K562 (cell line): ENCODE data around the gene CORO2A. TPM values are rescaled to one million over a fixed set of nuclear protein-coding genes. Genes with fewer than 3 reads are reported as not detected.

ENCODE experiments used
- ATAC-seq: fragments of 200-7000 bp; cut with Tn5 transposase; 3 replicates; pipeline ENCODE4 v1.9.1; 2020; ENCODE audit warnings: moderate library complexity
- BruUV-seq: library from RNA; stranded (reverse); fragments of 400-500 nt; replicated peaks from 2 replicates; lab custom pipeline; 2021; lab: Mats Ljungman, UMichigan
- CTCF ChIA-PET: fragments of 300-600 bp; formaldehyde crosslinking; extraction: SDS; loops from one replicate; lab custom pipeline; 2021; ENCODE audit warnings: low intra/inter-chr PET ratio; lab: Yijun Ruan, JAX
- POLR2A ChIA-PET: fragments of 300-600, 350-650 bp; sonication (Branson Sonifier 250); formaldehyde crosslinking; extraction: SDS; loops from one replicate; lab custom pipeline; 2021; ENCODE audit warnings: antibody characterized with exemption, inconsistent platforms; lab: Yijun Ruan, JAX
- DNase-seq, 4 experiments: peaks; one replicate each; pipeline versions ENCODE4 v3.0.0 to v3.0.0-alpha.2; 2011 to 2018; ENCODE audit warnings: low spot score in 3 of 4, mixed read lengths in 3 of 4; ENCODE audit errors: extremely low read depth in 1 of 4
- FAIRE-seq: peaks from 2 replicates; lab custom pipeline; 2011; peaks lifted over from hg19 to GRCh38; lab: Jason Lieb, UNC
- H2AFZ ChIP-seq: 2 replicates; pipeline ENCODE4 v1.6.0; 2011; ENCODE audit warnings: low read depth, low read length, control low read depth, inconsistent platforms
- H3K27ac ChIP-seq: fragments of 200-600 bp; 3 replicates; pipeline ENCODE4 v1.8.0; 2011; ENCODE audit warnings: low read depth, mild to moderate bottlenecking, control low read depth, inconsistent platforms, low read length, moderate library complexity, mixed read lengths; ENCODE audit errors: extremely low read depth
- H3K27me3 ChIP-seq, 2 experiments: fragments of 300-600 bp in 1 of 2; 2 replicates in 1 of 2; 3 replicates in 1 of 2; pipeline versions ENCODE4 v1.6.0 to v1.8.0; 2011; ENCODE audit warnings: inconsistent platforms in 2 of 2, low read length in 2 of 2, mild to moderate bottlenecking in 1 of 2, mixed read lengths in 1 of 2, moderate library complexity in 1 of 2; ENCODE audit not compliant: control insufficient read depth in 2 of 2, insufficient read depth in 2 of 2
- H3K36me3 ChIP-seq: fragments of 300-600 bp; 3 replicates; pipeline ENCODE4 v1.8.0; 2011; ENCODE audit warnings: mild to moderate bottlenecking, low read length, inconsistent platforms; ENCODE audit not compliant: control insufficient read depth, insufficient read depth
- H3K4me1 ChIP-seq, 2 experiments: fragments of 200-600 bp in 1 of 2; replicated peaks in 1 of 2; 2 replicates in 1 of 2; 3 replicates in 1 of 2; pipeline versions ENCODE4 v1.5.1 to v1.8.0; 2011; ENCODE audit warnings: inconsistent platforms in 2 of 2, low read length in 2 of 2, mild to moderate bottlenecking in 1 of 2, mixed read lengths in 1 of 2, moderate library complexity in 1 of 2; ENCODE audit not compliant: control insufficient read depth in 2 of 2, insufficient read depth in 2 of 2
- H3K4me2 ChIP-seq: 2 replicates; pipeline ENCODE4 v1.6.1; 2011; ENCODE audit warnings: low read length, control low read depth, inconsistent platforms, mixed read lengths; ENCODE audit not compliant: insufficient read depth
- H3K4me3 ChIP-seq: fragments of 200-600 bp; sonication (generic), shearing (Covaris generic); 2 replicates; pipeline ENCODE4 v1.5.1; 2016; ENCODE audit warnings: control low read depth, inconsistent platforms
- H3K79me2 ChIP-seq: fragments of 200-600 bp; 3 replicates; pipeline ENCODE4 v1.8.0; 2011; ENCODE audit warnings: low read length, inconsistent platforms; ENCODE audit not compliant: control insufficient read depth, insufficient read depth
- H3K9ac ChIP-seq, 2 experiments: 2 replicates each; pipeline versions ENCODE4 v1.6.0 to v1.6.1; 2011; ENCODE audit warnings: low read depth in 2 of 2, low read length in 2 of 2, control low read depth in 1 of 2, inconsistent platforms in 1 of 2, mild to moderate bottlenecking in 1 of 2, mixed read lengths in 1 of 2; ENCODE audit not compliant: insufficient read depth in 1 of 2
- H3K9me1 ChIP-seq: one replicate; pipeline ENCODE4 v1.6.0; 2011; ENCODE audit warnings: inconsistent platforms, mild to moderate bottlenecking, low read length, moderate library complexity; ENCODE audit not compliant: control insufficient read depth, insufficient read depth
- H3K9me3 ChIP-seq: replicated peaks from 2 replicates; pipeline ENCODE4 v1.5.1; 2011; ENCODE audit warnings: low read depth, low read length, inconsistent platforms; ENCODE audit not compliant: control insufficient read depth, insufficient read depth
- H4K20me1 ChIP-seq: replicated peaks from 2 replicates; pipeline ENCODE4 v1.6.1; 2011; ENCODE audit warnings: low read length, inconsistent platforms, mixed read lengths; ENCODE audit not compliant: control insufficient read depth, insufficient read depth
- E2F4 ChIP-seq: sonication (generic); formaldehyde crosslinking; IDR thresholded peaks from 2 replicates; pipeline ENCODE4 v1.8.0; 2022; ENCODE audit warnings: mild to moderate bottlenecking, low read depth, missing genetic modification reagents
- FOXK2 ChIP-seq, 2 experiments: fragments of 450-650 bp; IDR thresholded peaks in 1 of 2; conservative IDR thresholded peaks in 1 of 2; 2 replicates each; pipeline ENCODE4 v1.6.1; 2016; ENCODE audit warnings: low read depth in 2 of 2, mild to moderate bottlenecking in 1 of 2
- GATAD2A ChIP-seq: fragments of 450-650 bp; IDR thresholded peaks from 2 replicates; pipeline ENCODE4 v1.6.1; 2017
- MEIS2 ChIP-seq: fragments of 450-650 bp; IDR thresholded peaks from 2 replicates; pipeline ENCODE4 v1.6.1; 2014; ENCODE audit warnings: mild to moderate bottlenecking; ENCODE audit not compliant: partially characterized antibody
- MITF ChIP-seq: IDR thresholded peaks from 2 replicates; pipeline ENCODE4 v1.6.1; 2014; ENCODE audit warnings: antibody characterized with exemption
- PHB2 ChIP-seq: fragments of 450-650 bp; IDR thresholded peaks from 2 replicates; pipeline ENCODE4 v1.6.1; 2017; ENCODE audit warnings: low read depth
- POLR2B ChIP-seq: fragments of 450-650 bp; IDR thresholded peaks from 2 replicates; pipeline ENCODE4 v1.6.1; 2018; ENCODE audit warnings: low read depth; ENCODE audit not compliant: partially characterized antibody
- POLR3A ChIP-seq: IDR thresholded peaks from 2 replicates; pipeline ENCODE4 v1.6.1; 2011; ENCODE audit warnings: borderline replicate concordance, mild to moderate bottlenecking, moderate library complexity; ENCODE audit not compliant: insufficient read length, insufficient read depth; ENCODE audit errors: extremely low read depth
- SRSF1 ChIP-seq: fragments of 200-400 bp; formaldehyde crosslinking; IDR thresholded peaks from 2 replicates; pipeline ENCODE4 v1.6.1; 2017; ENCODE audit warnings: mild to moderate bottlenecking, low read depth, low read length, moderate library complexity
- ZBTB2 ChIP-seq: fragments of 450-650 bp; IDR thresholded peaks from 2 replicates; pipeline ENCODE4 v1.6.1; 2016; ENCODE audit warnings: antibody characterized with exemption
- ZBTB26 ChIP-seq: fragments of 450-650 bp; formaldehyde crosslinking; IDR thresholded peaks from 2 replicates; pipeline ENCODE4 v1.4.0; 2022; ENCODE audit warnings: missing genetic modification characterization
- WGBS: fragments of 100-300 bp; shearing (Covaris generic); methylation state at CpG from one replicate; pipeline ENCODE4 v1.1.6; 2016; ENCODE audit warnings: low coverage, mixed read lengths; ENCODE audit not compliant: insufficient coverage; ENCODE audit errors: missing lambda C conversion rate; 5-methylcytosine and 5-hydroxymethylcytosine counted together
- in situ Hi-C: fragments of 300-500 bp; cut with MboI; formaldehyde crosslinking; loops from 4 replicates; pipeline ENCODE4 v1.15.0; 2018; ENCODE audit warnings: inconsistent platforms, mixed read lengths
- intact Hi-C: fragments of 100-400 bp; cut with micrococcal nuclease; formaldehyde crosslinking; loops from 2 replicates; pipeline ENCODE4 v1.14.2; 2022
- polyA plus RNA-seq, 8 experiments: library from polyadenylated mRNA; depleted of rRNA in 4 of 8; stranded (reverse) in 5 of 8; unstranded in 3 of 8; fragments of >200 nt; fragmentation: Nextera tagmentation in 2 of 8; fragmentation: Illumina TruSeq in 1 of 8; extraction: Ambion mirVana in 2 of 8; extraction: Trizol in 1 of 8; gene quantifications; 2 replicates each; pipeline versions ENCODE4 v1.2.1 to v1.2.3, GENCODE V29; 2011 to 2014; ENCODE audit warnings: inconsistent platforms in 1 of 8, missing spikeins in 1 of 8
- total RNA-seq, 7 experiments: library from RNA; depleted of rRNA in 6 of 7; stranded (reverse); fragments of >200 nt in 6 of 7; fragmentation: Illumina TruSeq in 2 of 7; extraction: Trizol in 2 of 7; gene quantifications; 2 replicates each; pipeline versions ENCODE4 v1.2.1 to v1.2.3, GENCODE V29; 2011 to 2021; ENCODE audit warnings: low replicate concordance in 1 of 7
- TF ChIP-seq, protein P1 (sequence below), 2 experiments: IDR thresholded peaks in 1 of 2; conservative IDR thresholded peaks in 1 of 2; 2 replicates each; pipeline ENCODE4 v1.6.1; 2016; ENCODE audit warnings: low read depth in 2 of 2, mild to moderate bottlenecking in 1 of 2, missing compliant biosample characterization in 1 of 2, missing genetic modification characterization in 1 of 2, moderate library complexity in 1 of 2

Gene CORO2A
- total and polyA plus RNA-seq, 9 of the 15 experiments (the other 6 are each of a cell fraction or from before 2014, with no cell fraction given): 9.5 to 26.6 (median 18.0) TPM

DNA sequence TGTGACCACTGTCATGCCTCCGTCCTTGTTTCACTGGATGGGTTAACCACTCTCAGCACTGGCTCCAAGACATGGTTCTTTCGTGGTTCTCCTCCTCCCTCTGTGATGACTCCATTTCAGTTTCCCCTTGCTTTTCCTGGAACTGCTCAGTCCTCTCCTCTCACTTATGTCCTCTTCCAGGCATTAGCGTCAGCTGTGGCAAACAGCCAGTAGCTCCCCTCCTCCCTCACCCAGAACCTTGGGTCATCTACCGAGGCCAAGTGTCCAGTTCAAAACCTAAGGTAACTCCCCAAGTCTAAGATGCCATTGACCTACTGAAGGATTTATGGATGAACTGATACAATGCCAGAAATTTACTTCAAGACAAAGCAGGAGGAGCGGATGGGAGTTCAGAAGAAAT, 9.8 kb upstream of the CORO2A start (continued):
- TF ChIP-seq MITF (no peak), GATAD2A (no peak), E2F4 (CRISPR knock-in tag) (no peak), MEIS2 (peak; percentile 29), PHB2 (no peak), SRSF1 (no peak), POLR2B (no peak)

- Histone ChIP-seq H3K27me3 (no peaks in the 10 kb centered on the region), H3K79me2 (no peaks in the 10 kb centered on the region), H3K4me1 (peaks cover 11 to 29% of the 10 kb centered on the region in 2 experiments; a peak in 4 of 5 replicates), H3K4me2 (no peak overlapping the region), H3K9me3 (no peaks in the 10 kb centered on the region), H3K4me3 (no peak overlapping the region), H3K27ac (no peak overlapping the region), H3K9me1 (no peaks in the 10 kb centered on the region), H3K36me3 (no peaks in the 10 kb centered on the region), H2AFZ (no peak overlapping the region), H4K20me1 (no peaks in the 10 kb centered on the region), H3K9ac (peak overlapping the region in 1 of 2 experiments; percentile 61; a peak in 2 of 4 replicates)
- WGBS: 91% methylated on average over 7 of the region's 7 CpGs
- ATAC-seq (no peak), DNase-seq (no peak), FAIRE-seq (no peak)
- CTCF ChIA-PET: no interaction called here
- intact Hi-C loops: loop anchor here (10.0 kb wide), 1 partner anchor 113 kb away; no protein-coding TSS in a partner anchor
- in situ Hi-C loops: no loop called here
- POLR2A ChIA-PET: interaction anchor here (0.8 to 1.1 kb wide), 3 partner anchors 33 to 745 kb away, joined by 3 to 4 read pairs (median 3); partner anchors contain the start of gene TBC1D2
- BruUV-seq: no TSS peak
- TF ChIP-seq ZBTB26 (CRISPR knock-in tag) (no peak), ZBTB2 (no peak), POLR3A (no peak), FOXK2 (conservative IDR thresholded peaks at IDR 0.05 in 1 of 2, IDR thresholded peaks at IDR 0.05 in 1 of 2; ENCODE audit: low read depth in 2 of 2) (no peak)
- TF ChIP-seq, protein P1, sequence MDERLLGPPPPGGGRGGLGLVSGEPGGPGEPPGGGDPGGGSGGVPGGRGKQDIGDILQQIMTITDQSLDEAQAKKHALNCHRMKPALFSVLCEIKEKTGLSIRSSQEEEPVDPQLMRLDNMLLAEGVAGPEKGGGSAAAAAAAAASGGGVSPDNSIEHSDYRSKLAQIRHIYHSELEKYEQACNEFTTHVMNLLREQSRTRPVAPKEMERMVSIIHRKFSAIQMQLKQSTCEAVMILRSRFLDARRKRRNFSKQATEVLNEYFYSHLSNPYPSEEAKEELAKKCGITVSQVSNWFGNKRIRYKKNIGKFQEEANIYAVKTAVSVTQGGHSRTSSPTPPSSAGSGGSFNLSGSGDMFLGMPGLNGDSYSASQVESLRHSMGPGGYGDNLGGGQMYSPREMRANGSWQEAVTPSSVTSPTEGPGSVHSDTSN (CRISPR knock-in tag; IDR thresholded peaks at IDR 0.05; ENCODE audit: low read depth): no peak
- TF ChIP-seq, protein P1 (tag; conservative IDR thresholded peaks at IDR 0.05; ENCODE audit: low read depth): no peak
Measured at GRCh38 chr9:98201749-98202148, 9.3 kb upstream of the CORO2A start.
